GM12878 (cell line): ENCODE data around the gene CYP24A1. TPM values are rescaled to one million over a fixed set of nuclear protein-coding genes. Genes with fewer than 3 reads are reported as not detected.
A peak's percentile ranks its signal among the peaks of the same experiment; 100 is the strongest.

ENCODE experiments used
- CREB1 ChIP-seq: IDR thresholded peaks from 2 replicates; pipeline ENCODE4 v1.6.1; 2012; ENCODE audit warnings: low read depth, mild to moderate bottlenecking, inconsistent platforms
- E2F8 ChIP-seq: fragments of 450-650 bp; IDR thresholded peaks from 2 replicates; pipeline ENCODE4 v1.6.1; 2018; ENCODE audit warnings: mild to moderate bottlenecking, low read depth, moderate library complexity; ENCODE audit not compliant: partially characterized antibody
- E4F1 ChIP-seq: fragments of 450-650 bp; IDR thresholded peaks from 2 replicates; pipeline ENCODE4 v1.6.1; 2018; ENCODE audit warnings: borderline replicate concordance, mild to moderate bottlenecking; ENCODE audit not compliant: partially characterized antibody
- EP300 ChIP-seq, 2 experiments: fragments of 150-350 bp in 1 of 2; IDR thresholded peaks; 2 replicates each; pipeline ENCODE4 v1.6.1; 2011 to 2012; ENCODE audit warnings: low read depth in 2 of 2, low read length in 2 of 2, borderline replicate concordance in 1 of 2, improper control_type of control experiment in 1 of 2, inconsistent platforms in 1 of 2; ENCODE audit not compliant: control insufficient read depth in 1 of 2
- IKZF1 ChIP-seq: fragments of 450-650 bp; conservative IDR thresholded peaks from 2 replicates; pipeline ENCODE4 v1.6.1; 2017; ENCODE audit warnings: antibody characterized with exemption, mild to moderate bottlenecking
- JUNB ChIP-seq: IDR thresholded peaks from 2 replicates; pipeline ENCODE4 v1.6.1; 2016; ENCODE audit warnings: antibody characterized with exemption, mild to moderate bottlenecking
- MTA2 ChIP-seq: fragments of 450-650 bp; IDR thresholded peaks from 2 replicates; pipeline ENCODE4 v1.6.1; 2016; ENCODE audit warnings: low read depth, mild to moderate bottlenecking, moderate library complexity
- MYB ChIP-seq: fragments of 150-350 bp; IDR thresholded peaks from 2 replicates; pipeline ENCODE4 v1.6.1; 2014; ENCODE audit warnings: mild to moderate bottlenecking, low read depth, low read length, borderline replicate concordance
- MYC ChIP-seq: IDR thresholded peaks from 2 replicates; pipeline ENCODE4 v1.6.1; 2011; ENCODE audit warnings: mild to moderate bottlenecking, low read length, moderate library complexity, inconsistent platforms; ENCODE audit not compliant: insufficient read depth, insufficient replicate concordance, insufficient read length, severe bottlenecking
- PAX5 ChIP-seq: IDR thresholded peaks from 2 replicates; pipeline ENCODE4 v1.6.1; 2011; ENCODE audit warnings: low read depth, low read length, borderline replicate concordance
- PKNOX1 ChIP-seq: fragments of 450-650 bp; IDR thresholded peaks from 2 replicates; pipeline ENCODE4 v1.6.1; 2016; ENCODE audit warnings: mild to moderate bottlenecking
- PRDM15 ChIP-seq: fragments of 450-650 bp; formaldehyde crosslinking; IDR thresholded peaks from 2 replicates; pipeline ENCODE4 v1.4.0; 2020; ENCODE audit warnings: mild to moderate bottlenecking, moderate library complexity
- RB1 ChIP-seq: fragments of 450-650 bp; formaldehyde crosslinking; IDR thresholded peaks from 2 replicates; pipeline ENCODE4 v1.6.1; 2017; ENCODE audit warnings: mild to moderate bottlenecking, borderline replicate concordance
- RFX5 ChIP-seq: IDR thresholded peaks from 2 replicates; pipeline ENCODE4 v1.6.1; 2011; ENCODE audit warnings: low read depth, low read length, improper control_type of control experiment
- SMAD5 ChIP-seq: IDR thresholded peaks from 2 replicates; pipeline ENCODE4 v1.6.1; 2016; ENCODE audit warnings: antibody characterized with exemption, low read depth
- SMC3 ChIP-seq: IDR thresholded peaks from 2 replicates; pipeline ENCODE4 v1.6.1; 2011; ENCODE audit warnings: low read length, improper control_type of control experiment, borderline replicate concordance
- STAT3 ChIP-seq: IDR thresholded peaks from 2 replicates; pipeline ENCODE4 v1.6.1; 2011; ENCODE audit warnings: low read depth, low read length, improper control_type of control experiment
- SUZ12 ChIP-seq: fragments of 200-600 bp; sonication (generic); IDR thresholded peaks from one replicate; pipeline ENCODE4 v1.6.1; 2018; ENCODE audit warnings: antibody characterized with exemption, mild to moderate bottlenecking; ENCODE audit not compliant: unreplicated experiment
- ZNF217 ChIP-seq: fragments of 450-650 bp; IDR thresholded peaks from 2 replicates; pipeline ENCODE4 v1.6.1; 2017; ENCODE audit warnings: antibody characterized with exemption, mild to moderate bottlenecking
- polyA plus RNA-seq, 11 experiments: library from polyadenylated mRNA; depleted of rRNA in 4 of 11; unstranded in 6 of 11; stranded (reverse) in 5 of 11; fragments of >200 nt; fragmentation: Nextera tagmentation in 4 of 11; fragmentation: Illumina TruSeq in 1 of 11; extraction: Ambion mirVana in 4 of 11; extraction: Trizol in 1 of 11; gene quantifications; 1 replicate in 1 of 11; 2 replicates in 10 of 11; pipeline versions ENCODE4 v1.2.1 to v1.2.3, GENCODE V29; 2011 to 2016; ENCODE audit warnings: inconsistent platforms in 2 of 11, missing spikeins in 2 of 11, low read depth in 1 of 11
- total RNA-seq, 4 experiments: library from RNA; depleted of rRNA in 3 of 4; stranded (reverse); fragments of >200 nt in 3 of 4; fragmentation: Illumina TruSeq in 1 of 4; extraction: Trizol in 1 of 4; gene quantifications; 2 replicates each; pipeline versions ENCODE4 v1.2.1 to v1.2.3, GENCODE V29; 2013 to 2021

The CYP24A1 gene
- total and polyA plus RNA-seq, 10 of the 15 experiments (the other 5 are each of a cell fraction or from before 2014, with no cell fraction given), result 0.69 TPM; not detected in 9

GRCh38 chr20:54207743-54208547 lies 34.2 kb upstream of the CYP24A1 start, which contains the start of gene PFDN4 (continued):
- TF ChIP-seq PRDM15 (CRISPR knock-in tag) (no peak), JUNB (0 out of 2 replicates have a peak, but pooled peaks have one; percentile 6), MTA2 (peak; percentile 61; the same call in 1 of the 2 replicates), ZNF217 (no peak), IKZF1 (peak; percentile 83), MYC (no peak), SMC3 (peak; percentile 55), SMAD5 (no peak), SUZ12 (no peak), EP300 (IDR thresholded peaks at IDR 0.05; ENCODE audit: borderline replicate concordance in 1 of 2, control insufficient read depth in 1 of 2, low read depth in 2 of 2, low read length in 2 of 2) (0 out of 4 replicates have a peak, but pooled peaks have one; percentile 11 to 13), MYB (no peak), STAT3 (peak; percentile 80; the same call in 1 of the 2 replicates), RB1 (peak; percentile 99), PAX5 (0 out of 2 replicates have a peak, but pooled peaks have one; percentile 7), E2F8 (peak; percentile 42), PKNOX1 (peak; percentile 40), E4F1 (peak; percentile 80), RFX5 (peak; percentile 45; the same call in 1 of the 2 replicates), CREB1 (peak; percentile 64)
